ENCODE results near the gene COL27A1.

COL27A1 gene

DNA sequence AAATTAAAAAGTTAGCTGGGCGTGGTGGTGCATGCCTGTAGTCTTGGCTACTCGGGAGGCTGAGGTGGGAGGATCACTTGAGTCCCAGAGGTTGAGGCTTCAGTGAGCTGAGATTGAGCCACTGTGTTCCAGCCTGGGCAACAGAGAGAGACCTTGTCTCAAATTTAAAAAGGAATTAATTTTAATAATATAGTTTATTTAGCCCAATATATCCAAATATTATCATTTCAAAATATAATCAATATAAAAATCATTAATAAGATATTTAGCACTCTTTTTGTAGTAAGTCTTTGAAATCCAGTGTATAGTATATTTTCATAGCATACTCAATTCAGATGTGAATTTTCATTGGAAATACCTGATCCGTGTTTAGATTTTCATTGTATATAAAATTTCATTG is 124.4 kb downstream of the COL27A1 start:
- ChIA-PET CTCF (interaction anchor here (1.1 to 5.0 kb wide), 6 partner anchors 8 to 172 kb away, joined by 3 to 50 read pairs (median 13); partner anchors contain the start of gene COL27A1), POLR2A (no interaction called here)
- no peak for DNase-seq (ENCODE audit: low read depth, low spot score)

DNA sequence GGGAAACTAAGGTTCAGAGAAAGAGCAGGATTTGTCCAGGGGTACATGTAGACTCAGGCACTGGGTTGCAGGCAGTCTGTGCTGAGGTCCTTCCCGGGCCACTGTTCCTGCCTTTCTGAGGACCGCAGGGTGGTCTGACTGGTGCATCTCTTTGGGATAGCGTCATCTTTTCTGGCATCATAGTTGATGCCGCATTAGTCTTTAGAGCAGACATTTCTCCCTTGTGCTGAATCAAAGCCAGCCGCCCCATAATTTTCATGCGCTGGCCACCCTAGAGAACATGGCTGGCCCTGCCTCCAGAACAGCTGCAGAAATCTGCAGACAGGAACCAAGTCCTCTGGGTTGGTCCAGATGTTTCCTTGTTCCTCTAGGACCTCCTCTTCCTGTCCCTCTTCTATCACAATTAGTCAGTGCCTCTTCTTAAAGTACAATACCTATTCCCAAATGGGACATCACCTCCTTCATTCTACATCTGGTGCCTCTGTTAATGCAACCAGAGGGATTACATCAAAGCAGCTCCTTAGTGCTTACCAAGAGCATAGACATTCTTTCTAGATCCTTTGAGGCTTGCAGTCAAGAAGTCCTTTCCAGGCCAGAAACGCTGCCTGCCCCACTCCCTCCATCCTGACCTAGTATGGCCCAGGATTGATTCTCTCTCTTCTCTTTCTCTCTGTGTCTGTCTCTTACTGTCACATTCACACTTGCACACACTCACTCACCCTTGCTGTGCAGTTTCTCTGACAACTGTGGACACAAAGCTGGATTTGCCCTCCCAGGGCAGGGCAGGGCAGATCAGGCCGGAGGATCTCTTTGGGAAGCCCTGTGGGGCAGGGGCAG is 125.5 kb downstream of the COL27A1 start:
- CTCF ChIA-PET, result interaction anchor here (1.4 to 5.0 kb wide), 7 partner anchors 10 to 198 kb away, joined by 3 to 50 read pairs (median 9); partner anchors contain the start of gene COL27A1
- POLR2A ChIA-PET, result no interaction called here
- no peak overlapping the region for H3K4me3 ChIP-seq (ENCODE audit: low read depth, low read length)
- TF ChIP-seq, protein P1, sequence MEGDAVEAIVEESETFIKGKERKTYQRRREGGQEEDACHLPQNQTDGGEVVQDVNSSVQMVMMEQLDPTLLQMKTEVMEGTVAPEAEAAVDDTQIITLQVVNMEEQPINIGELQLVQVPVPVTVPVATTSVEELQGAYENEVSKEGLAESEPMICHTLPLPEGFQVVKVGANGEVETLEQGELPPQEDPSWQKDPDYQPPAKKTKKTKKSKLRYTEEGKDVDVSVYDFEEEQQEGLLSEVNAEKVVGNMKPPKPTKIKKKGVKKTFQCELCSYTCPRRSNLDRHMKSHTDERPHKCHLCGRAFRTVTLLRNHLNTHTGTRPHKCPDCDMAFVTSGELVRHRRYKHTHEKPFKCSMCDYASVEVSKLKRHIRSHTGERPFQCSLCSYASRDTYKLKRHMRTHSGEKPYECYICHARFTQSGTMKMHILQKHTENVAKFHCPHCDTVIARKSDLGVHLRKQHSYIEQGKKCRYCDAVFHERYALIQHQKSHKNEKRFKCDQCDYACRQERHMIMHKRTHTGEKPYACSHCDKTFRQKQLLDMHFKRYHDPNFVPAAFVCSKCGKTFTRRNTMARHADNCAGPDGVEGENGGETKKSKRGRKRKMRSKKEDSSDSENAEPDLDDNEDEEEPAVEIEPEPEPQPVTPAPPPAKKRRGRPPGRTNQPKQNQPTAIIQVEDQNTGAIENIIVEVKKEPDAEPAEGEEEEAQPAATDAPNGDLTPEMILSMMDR (IDR thresholded peaks at IDR 0.05; ENCODE audit: insufficient read depth, low read length, missing control alignments), result no peak
- peak; percentile 61 for DNase-seq (ENCODE audit: low read depth, low spot score)

More for the DNA sequence above, 124.4 kb downstream of the COL27A1 start:
- no peak overlapping the region for H3K4me3 ChIP-seq (ENCODE audit: low read depth, low read length)
- TF ChIP-seq, protein P1 (IDR thresholded peaks at IDR 0.05; ENCODE audit: insufficient read depth, low read length, missing control alignments), result no peak

- TF ChIP-seq, protein P1 (IDR thresholded peaks at IDR 0.05; ENCODE audit: insufficient read depth, low read length, missing control alignments), result no peak
- no peak overlapping the region for H3K4me3 ChIP-seq (ENCODE audit: low read depth, low read length)
- POLR2A ChIA-PET, result no interaction called here
- DNase-seq (ENCODE audit: low read depth, low spot score), result peak; percentile 44
- CTCF ChIA-PET, result interaction anchor here (1.1 to 5.0 kb wide), 7 partner anchors 10 to 199 kb away, joined by 3 to 50 read pairs (median 9); partner anchors contain the start of gene COL27A1
Measured at GRCh38 chr9:114281473-114282103, 126.3 kb downstream of the COL27A1 start.

- TF ChIP-seq, protein P1 (IDR thresholded peaks at IDR 0.05; ENCODE audit: insufficient read depth, low read length, missing control alignments), result no peak
- CTCF ChIA-PET, result interaction anchor here (1.1 to 5.0 kb wide), 6 partner anchors 9 to 200 kb away, joined by 3 to 50 read pairs (median 15); partner anchors contain the start of gene COL27A1
- no peak for DNase-seq (ENCODE audit: low read depth, low spot score)
- H3K4me3 ChIP-seq (ENCODE audit: low read depth, low read length), result no peak overlapping the region
- POLR2A ChIA-PET, result no interaction called here
Measured at GRCh38 chr9:114282104-114282485, 126.8 kb downstream of the COL27A1 start.

- POLR2A ChIA-PET, result no interaction called here
- H3K4me3 ChIP-seq (ENCODE audit: low read depth, low read length), result no peak overlapping the region
- CTCF ChIA-PET, result interaction anchor here (1.1 to 18.7 kb wide), 6 partner anchors 9 to 200 kb away, joined by 3 to 686 read pairs (median 15); partner anchors contain the start of gene COL27A1
- DNase-seq (ENCODE audit: low read depth, low spot score), result no peak
- TF ChIP-seq, protein P1 (IDR thresholded peaks at IDR 0.05; ENCODE audit: insufficient read depth, low read length, missing control alignments), result no peak
Measured at GRCh38 chr9:114282507-114282906, 127.2 kb downstream of the COL27A1 start.

- POLR2A ChIA-PET, result no interaction called here
- TF ChIP-seq, protein P1 (IDR thresholded peaks at IDR 0.05; ENCODE audit: insufficient read depth, low read length, missing control alignments), result no peak
- CTCF ChIA-PET, result interaction anchor here (2.8 to 18.7 kb wide), 4 partner anchors 9 to 200 kb away, joined by 9 to 686 read pairs (median 36); partner anchors contain the start of gene COL27A1
- peak; percentile 96 for DNase-seq (ENCODE audit: low read depth, low spot score)
- no peak overlapping the region for H3K4me3 ChIP-seq (ENCODE audit: low read depth, low read length)
Measured at GRCh38 chr9:114282926-114283325, 127.6 kb downstream of the COL27A1 start.
